AG10803 (cell line): Measurements from ENCODE around the gene HCFC2.

ENCODE experiments used
- DNase-seq: peaks from one replicate; pipeline ENCODE4 v3.0.0; 2010; ENCODE audit warnings: low read depth
- H3K4me3 ChIP-seq: 2 replicates; pipeline ENCODE4 v1.5.1; 2011; ENCODE audit warnings: mild to moderate bottlenecking, low read length, control low read depth
- TF ChIP-seq, protein P1 (sequence below): conservative IDR thresholded peaks from 2 replicates; pipeline ENCODE4 v1.5.1; 2011; ENCODE audit warnings: mild to moderate bottlenecking, low read length, control low read depth, inconsistent platforms

HCFC2 gene

DNA sequence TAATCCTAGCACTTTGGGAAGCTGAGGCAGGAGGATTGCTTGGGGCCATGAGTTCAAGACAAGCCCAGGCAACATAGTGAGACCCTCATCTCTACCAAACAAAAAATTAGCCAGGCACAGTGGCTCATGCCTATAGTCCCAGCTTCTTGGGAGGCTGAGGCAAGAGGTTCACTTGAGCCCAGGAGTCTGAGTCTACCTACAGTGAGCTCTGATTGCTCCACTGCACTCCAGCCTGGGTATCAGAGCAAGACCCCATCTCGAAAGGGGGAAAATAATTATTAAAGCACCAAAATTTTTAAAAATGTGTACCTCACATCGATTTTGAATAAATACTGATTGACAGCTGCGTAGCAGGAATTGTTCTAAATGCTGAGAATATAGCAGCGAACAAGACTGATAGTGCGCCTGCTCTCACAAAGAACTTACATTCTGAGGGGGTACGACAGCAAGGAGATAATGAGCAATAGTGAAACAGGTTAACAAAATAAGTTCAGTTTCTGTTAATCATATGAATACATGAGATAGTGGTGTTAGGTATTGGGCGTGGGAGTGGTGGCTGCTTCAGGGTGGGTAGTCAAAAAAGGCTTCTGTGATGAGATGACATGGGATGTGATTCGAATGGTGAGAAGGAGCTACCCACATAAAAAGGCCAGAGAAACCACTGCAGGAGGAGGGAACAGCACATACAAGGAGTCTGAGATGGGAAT, 19.6 kb downstream of the HCFC2 start:
- no peak overlapping the region for H3K4me3 ChIP-seq
- DNase-seq = no peak
- TF ChIP-seq, protein P1, sequence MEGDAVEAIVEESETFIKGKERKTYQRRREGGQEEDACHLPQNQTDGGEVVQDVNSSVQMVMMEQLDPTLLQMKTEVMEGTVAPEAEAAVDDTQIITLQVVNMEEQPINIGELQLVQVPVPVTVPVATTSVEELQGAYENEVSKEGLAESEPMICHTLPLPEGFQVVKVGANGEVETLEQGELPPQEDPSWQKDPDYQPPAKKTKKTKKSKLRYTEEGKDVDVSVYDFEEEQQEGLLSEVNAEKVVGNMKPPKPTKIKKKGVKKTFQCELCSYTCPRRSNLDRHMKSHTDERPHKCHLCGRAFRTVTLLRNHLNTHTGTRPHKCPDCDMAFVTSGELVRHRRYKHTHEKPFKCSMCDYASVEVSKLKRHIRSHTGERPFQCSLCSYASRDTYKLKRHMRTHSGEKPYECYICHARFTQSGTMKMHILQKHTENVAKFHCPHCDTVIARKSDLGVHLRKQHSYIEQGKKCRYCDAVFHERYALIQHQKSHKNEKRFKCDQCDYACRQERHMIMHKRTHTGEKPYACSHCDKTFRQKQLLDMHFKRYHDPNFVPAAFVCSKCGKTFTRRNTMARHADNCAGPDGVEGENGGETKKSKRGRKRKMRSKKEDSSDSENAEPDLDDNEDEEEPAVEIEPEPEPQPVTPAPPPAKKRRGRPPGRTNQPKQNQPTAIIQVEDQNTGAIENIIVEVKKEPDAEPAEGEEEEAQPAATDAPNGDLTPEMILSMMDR = no peak

DNA sequence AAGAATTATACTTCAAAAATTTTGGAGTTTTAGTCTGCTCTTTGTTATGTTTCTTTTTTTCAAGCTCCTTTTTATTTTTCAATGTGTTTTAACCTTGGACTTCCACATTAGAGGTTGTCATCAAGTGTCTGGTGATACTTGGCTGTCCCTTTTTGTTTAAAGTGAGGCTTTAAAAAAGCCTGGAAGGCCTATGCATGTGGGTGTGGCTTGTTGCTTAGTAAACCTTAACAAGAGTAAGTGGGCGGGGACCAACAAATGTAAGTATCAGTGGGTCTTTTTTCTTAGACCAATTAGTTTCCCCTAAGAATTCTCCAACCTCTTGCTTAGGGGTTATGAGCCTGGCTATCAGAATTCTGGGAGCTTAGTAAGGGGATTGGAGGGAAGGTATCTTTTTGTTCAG, 26.4 kb downstream of the HCFC2 start:
- no peak overlapping the region for H3K4me3 ChIP-seq
- DNase-seq = no peak
- TF ChIP-seq, protein P1 = no peak

DNA sequence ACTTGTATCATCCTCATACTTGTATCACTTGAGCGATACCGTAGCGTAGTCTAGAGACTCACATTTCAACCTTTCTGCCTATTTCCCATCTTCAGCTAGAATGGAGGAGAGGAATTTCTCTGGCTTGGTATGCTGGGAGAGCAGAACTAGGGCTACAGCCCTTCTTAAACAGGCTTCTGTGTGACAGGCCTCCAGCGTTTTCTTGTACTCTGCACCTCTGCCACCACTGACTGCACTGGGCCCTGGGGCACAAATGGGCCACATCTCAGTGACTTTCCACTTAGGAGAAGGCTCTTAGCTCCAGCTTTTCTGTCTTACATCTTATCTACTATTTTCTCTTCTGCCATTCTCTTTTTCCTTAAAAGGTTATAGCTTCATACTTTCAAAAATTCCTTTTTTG, 26.8 kb downstream of the HCFC2 start:
- no peak overlapping the region for H3K4me3 ChIP-seq
- DNase-seq = no peak
- TF ChIP-seq, protein P1 = no peak

DNA sequence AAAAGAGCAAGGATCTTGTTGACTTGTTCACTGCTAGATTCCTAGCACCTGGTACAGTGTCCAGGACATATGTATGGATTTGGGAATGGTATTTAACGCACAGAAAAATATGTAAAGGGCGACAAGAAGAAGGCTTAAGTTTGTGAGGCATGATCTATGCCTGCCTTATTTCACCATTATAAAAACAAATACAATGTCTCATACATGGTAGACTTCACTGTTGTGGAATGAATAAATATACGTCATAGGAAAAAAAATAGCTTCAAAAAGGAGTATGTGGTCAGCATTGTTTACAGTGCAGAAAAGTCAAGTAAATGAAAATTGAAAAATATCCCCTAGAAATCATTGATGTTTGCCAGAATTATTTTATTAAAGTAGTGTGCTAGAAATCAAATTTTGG, 30.0 kb downstream of the HCFC2 start:
- H3K4me3 ChIP-seq = no peak overlapping the region
- TF ChIP-seq, protein P1 = no peak
- no peak for DNase-seq

DNA sequence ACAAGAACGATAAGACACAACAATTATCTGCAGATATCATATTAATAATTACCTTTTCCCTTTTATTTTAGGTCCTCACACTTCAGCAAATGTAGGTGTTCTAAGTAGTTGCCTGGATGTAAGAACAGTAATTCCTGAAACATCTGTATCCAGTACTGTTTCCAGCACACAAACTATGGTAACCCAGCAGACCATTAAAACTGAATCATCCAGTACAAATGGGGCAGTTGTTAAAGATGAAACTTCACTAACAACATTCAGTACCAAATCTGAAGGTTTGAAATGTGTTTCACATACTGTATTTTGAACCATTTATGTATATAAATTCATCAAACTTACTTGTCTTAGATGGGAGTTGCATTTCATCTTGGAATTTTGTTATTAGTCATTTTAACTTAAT, 31.0 kb downstream of the HCFC2 start:
- H3K4me3 ChIP-seq = no peak overlapping the region
- no peak for DNase-seq
- TF ChIP-seq, protein P1 = no peak

DNA sequence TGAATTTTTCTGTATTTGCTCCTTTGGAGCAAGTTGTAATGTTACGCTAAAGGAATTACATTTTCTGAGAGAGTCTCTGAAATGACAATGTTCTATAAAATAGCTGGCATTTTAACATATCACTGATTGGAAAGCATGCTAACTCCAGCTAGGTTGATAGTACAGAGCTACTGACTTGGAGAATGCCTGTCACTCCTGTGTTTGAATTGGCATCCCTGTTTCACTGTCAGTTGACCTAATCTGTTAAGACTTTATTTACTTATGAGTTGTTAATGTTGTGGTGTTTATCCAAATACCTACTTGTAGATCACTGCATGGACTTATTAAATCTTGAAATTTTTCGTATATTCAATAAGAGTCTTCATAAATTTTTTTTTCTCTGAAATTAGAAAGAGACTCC, 33.6 kb downstream of the HCFC2 start:
- no peak for DNase-seq
- TF ChIP-seq, protein P1 = no peak
- no peak overlapping the region for H3K4me3 ChIP-seq

DNA sequence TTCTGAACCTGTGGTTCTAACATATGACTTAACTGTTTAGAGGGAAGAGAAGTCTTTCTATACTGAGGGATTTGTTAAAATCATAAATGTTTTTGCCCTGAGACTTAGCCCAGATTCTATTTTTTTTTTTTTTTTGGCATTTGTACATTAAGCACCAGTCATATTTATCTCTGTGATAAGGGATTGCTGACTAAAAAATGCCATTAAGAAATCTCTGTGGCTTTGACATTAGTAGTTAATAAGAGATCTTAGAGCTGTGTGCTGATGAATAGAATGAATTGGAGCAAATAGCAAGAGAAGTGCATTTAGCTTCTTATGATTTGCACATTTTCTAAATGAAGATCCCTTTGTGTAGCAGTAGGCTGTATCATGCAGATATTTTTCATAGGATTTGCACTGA, 41.1 kb downstream of the HCFC2 start:
- no peak overlapping the region for H3K4me3 ChIP-seq
- TF ChIP-seq, protein P1 = no peak
- DNase-seq = no peak
